Body of pancreas (tissue), 4 donors: ENCODE measurements around the gene VRK3. TPM values are rescaled to one million over a fixed set of nuclear protein-coding genes. Genes with fewer than 3 reads are reported as not detected.
"Not testable (repeated sequence)": the region's sequence is repeated elsewhere in the genome, so short reads cannot be mapped to it uniquely, and the experiment has no call there.

Experiments
- ATAC-seq: fragments of 150-250 bp; one replicate; pipeline ENCODE4 v1.9.1; 2016
- DNase-seq, 4 donors: peaks; one replicate each; pipeline ENCODE4 v3.0.0-alpha.2; 2019
- H3K27ac ChIP-seq, 4 donors: fragments of 200-600 bp; sonication (generic); 1 replicate in 3 of 4; 2 replicates in 1 of 4; pipeline versions ENCODE4 v1.5.1 to v1.6.1; 2016 to 2019; ENCODE audit warnings: mild to moderate bottlenecking in 1 of 4, mixed read lengths in 1 of 4, moderate library complexity in 1 of 4
- H3K27me3 ChIP-seq, 2 donors: fragments of 200-600 bp; sonication (generic); one replicate each; pipeline ENCODE4 v1.6.0; 2016; ENCODE audit warnings: mild to moderate bottlenecking in 1 of 2
- H3K36me3 ChIP-seq, 2 donors: fragments of 200-600 bp; sonication (generic); replicated peaks in 1 of 2; 2 replicates each; pipeline ENCODE4 v1.5.1; 2016; ENCODE audit warnings: low read depth in 2 of 2; ENCODE audit not compliant: insufficient read depth in 1 of 2
- H3K4me1 ChIP-seq: fragments of 200-600 bp; sonication (generic); one replicate; pipeline ENCODE4 v1.6.0; 2016
- H3K4me3 ChIP-seq, 2 donors: fragments of 200-600 bp; sonication (generic); 1 replicate in 1 of 2; 2 replicates in 1 of 2; pipeline ENCODE4 v1.5.1; 2016 to 2019
- H3K9me3 ChIP-seq, 3 donors: fragments of 200-600 bp; sonication (generic); 1 replicate in 2 of 3; 2 replicates in 1 of 3; pipeline ENCODE4 v1.5.1; 2016
- CTCF ChIP-seq, 7 experiments: fragments of 450-650 bp in 4 of 7; fragments of 200-600 bp in 3 of 7; sonication (generic) in 3 of 7; IDR thresholded peaks; one replicate each; pipeline ENCODE4 v1.5.1; 2016 to 2019; ENCODE audit warnings: antibody characterized with exemption in 7 of 7
- POLR2A ChIP-seq, 3 donors: fragments of 450-650 bp; IDR thresholded peaks; one replicate each; pipeline ENCODE4 v1.6.1; 2016; ENCODE audit warnings: antibody characterized with exemption in 3 of 3, mild to moderate bottlenecking in 2 of 3
- WGBS, 2 donors: methylation state at CpG; one replicate each; pipeline ENCODE4 v1.1.5; 2017; 5-methylcytosine and 5-hydroxymethylcytosine counted together
- intact Hi-C: fragments of 100-400 bp; cut with DNase I; formaldehyde crosslinking; loops from one replicate; pipeline ENCODE4 v1.15.1; 2023
- total RNA-seq, 2 donors: library from RNA; depleted of rRNA; stranded (reverse); fragments of >200 nt; gene quantifications; one replicate each; pipeline ENCODE4 v1.1.0, GENCODE V29; 2016

VRK3 gene
- total RNA-seq, 2 donors from 2014 or later, result 32.7 to 33.3 TPM

DNA sequence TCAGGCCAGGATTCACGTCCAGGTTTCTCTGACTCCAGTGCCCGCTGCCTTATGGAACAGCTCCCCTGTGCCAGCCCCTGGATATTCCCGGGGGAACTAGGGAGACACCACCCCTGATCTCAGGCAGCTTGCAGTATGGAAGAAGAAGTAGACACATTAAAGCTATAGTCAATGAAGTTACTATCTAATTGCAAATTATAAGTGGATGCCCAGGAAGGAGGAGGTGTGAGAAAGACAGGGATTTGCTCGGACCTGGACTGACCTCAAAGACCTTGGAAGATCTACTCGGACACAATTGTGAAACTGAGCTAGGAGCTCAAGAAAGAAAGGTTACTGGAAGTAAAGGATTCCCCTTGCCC is 74.6 kb downstream of the VRK3 start:
- no peak overlapping the region for H3K4me3 ChIP-seq
- TF ChIP-seq POLR2A (IDR thresholded peaks at IDR 0.05) (no peak), CTCF (IDR thresholded peaks at IDR 0.05) (no peak)
- WGBS, 2 donors, result 36 to 59% methylated on average over 5 of the region's 5 CpGs
- no peak overlapping the region for H3K27ac ChIP-seq
- H3K27me3 ChIP-seq, result no peaks in the 10 kb centered on the region
- H3K36me3 ChIP-seq, result no peaks in the 10 kb centered on the region
- intact Hi-C loops, result no loop called here
- no peaks in the 10 kb centered on the region for H3K9me3 ChIP-seq
- DNase-seq (no peak), ATAC-seq (no peak)
- H3K4me1 ChIP-seq, result peaks cover 64% of the 10 kb centered on the region

DNA sequence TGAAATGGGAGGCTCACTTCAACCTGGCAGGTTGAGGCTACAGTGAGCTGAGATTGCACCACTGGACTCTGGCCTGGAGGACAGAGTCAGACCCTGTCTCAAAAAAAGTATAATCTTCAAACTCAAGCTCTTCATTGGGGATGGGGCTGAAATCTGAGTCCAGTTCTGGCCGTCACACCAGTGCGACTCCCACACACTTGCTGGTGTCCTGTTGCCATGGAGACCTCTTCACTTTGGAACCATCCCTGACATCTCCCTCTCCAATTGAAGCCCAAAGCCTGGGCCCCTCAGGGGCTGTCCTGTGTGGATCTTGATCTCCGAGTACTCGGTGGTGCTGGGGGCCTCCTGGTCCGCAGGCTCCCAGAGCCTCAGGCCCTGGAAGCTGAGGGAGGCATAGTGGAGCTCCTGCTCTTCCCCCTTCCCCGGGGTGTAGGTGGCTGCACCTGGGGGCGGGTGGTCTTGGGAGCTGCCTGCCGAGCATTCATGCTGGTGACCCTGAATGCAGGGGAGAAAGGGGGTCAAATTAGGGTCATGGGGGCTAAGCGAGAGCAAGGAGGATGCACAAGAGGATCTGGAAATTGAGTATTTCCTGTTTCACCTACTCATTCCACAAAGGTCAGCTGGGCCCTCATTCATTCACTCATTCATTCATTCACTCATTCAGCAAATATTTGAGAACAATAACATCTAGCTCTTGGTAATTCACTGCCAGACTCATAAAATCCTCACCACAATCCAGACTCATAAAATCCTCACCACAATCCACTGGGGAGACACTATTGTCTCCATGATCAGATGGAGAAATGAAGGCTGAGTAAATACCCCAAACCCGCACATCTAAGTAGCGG is 75.2 kb downstream of the VRK3 start:
- no peak for ATAC-seq
- Histone ChIP-seq H3K4me3 (no peak overlapping the region), H3K27me3 (no peaks in the 10 kb centered on the region), H3K36me3 (no peaks in the 10 kb centered on the region), H3K4me1 (peaks cover 62% of the 10 kb centered on the region), H3K27ac (no peak overlapping the region), H3K9me3 (no peaks in the 10 kb centered on the region)
- TF ChIP-seq CTCF (IDR thresholded peaks at IDR 0.05) (no peak), POLR2A (IDR thresholded peaks at IDR 0.05) (no peak)
- DNase-seq, result no peak
- WGBS, 2 donors, result 74 to 75% methylated on average over 5 to 11 of the region's 11 CpGs
- intact Hi-C loops, result no loop called here

- no peak overlapping the region for H3K27ac ChIP-seq
- DNase-seq (no peak), ATAC-seq (peak; percentile 26)
- TF ChIP-seq POLR2A (IDR thresholded peaks at IDR 0.05) (no peak), CTCF (IDR thresholded peaks at IDR 0.05) (no peak)
- H3K27me3 ChIP-seq, result no peaks in the 10 kb centered on the region
- no peaks in the 10 kb centered on the region for H3K36me3 ChIP-seq
- intact Hi-C loops, result no loop called here
- H3K4me3 ChIP-seq, result no peak overlapping the region
- WGBS, 2 donors, result 53 to 73% methylated on average over 8 of the region's 8 CpGs
- peaks cover 37% of the 10 kb centered on the region for H3K4me1 ChIP-seq
- no peaks in the 10 kb centered on the region for H3K9me3 ChIP-seq
Observed at GRCh38 chr19:49946415-49946814, 78.8 kb downstream of the VRK3 start.

- 73 to 87% methylated on average over 5 of the region's 5 CpGs for WGBS, 2 donors
- H3K9me3 ChIP-seq, H3K36me3 ChIP-seq, ATAC-seq, H3K4me3 ChIP-seq, intact Hi-C loops, H3K27ac ChIP-seq, H3K27me3 ChIP-seq, DNase-seq: not testable (repeated sequence)
- peaks cover 36% of the 10 kb centered on the region for H3K4me1 ChIP-seq
Observed at GRCh38 chr19:49944567-49944966, 80.6 kb downstream of the VRK3 start.

- no peak for ATAC-seq
- intact Hi-C loops, result no loop called here
- Histone ChIP-seq H3K36me3 (no peaks in the 10 kb centered on the region), H3K4me1 (peaks cover 51% of the 10 kb centered on the region), H3K9me3 (no peaks in the 10 kb centered on the region), H3K27ac (peak overlapping the region in 1 of 4 donors; percentile 55), H3K27me3 (no peaks in the 10 kb centered on the region), H3K4me3 (no peak overlapping the region)
- 91 to 96% methylated on average over 5 of the region's 5 CpGs for WGBS, 2 donors
- no peak for DNase-seq
- TF ChIP-seq POLR2A (IDR thresholded peaks at IDR 0.05) (no peak), CTCF (IDR thresholded peaks at IDR 0.05) (no peak)
Observed at GRCh38 chr19:49940482-49940791, 84.7 kb downstream of the VRK3 start.
